A673 (cell line): Measurements from ENCODE around the gene GPR39.

Source experiments
- EZH2 ChIP-seq: fragments of 200-600 bp; sonication (generic); IDR thresholded peaks from 2 replicates; pipeline ENCODE4 v1.6.1; 2017; ENCODE audit warnings: borderline replicate concordance, low read depth, mild to moderate bottlenecking, mixed read lengths, antibody characterized with exemption, low read length; ENCODE audit not compliant: poor library complexity, severe bottlenecking
- TF ChIP-seq, protein P1 (sequence below): fragments of 300-800, 200-600 bp; sonication (generic); conservative IDR thresholded peaks from 2 replicates; pipeline ENCODE4 v1.5.1; 2017; ENCODE audit warnings: low read depth, mild to moderate bottlenecking, antibody characterized with exemption, low read length, moderate library complexity, mixed read lengths

DNA sequence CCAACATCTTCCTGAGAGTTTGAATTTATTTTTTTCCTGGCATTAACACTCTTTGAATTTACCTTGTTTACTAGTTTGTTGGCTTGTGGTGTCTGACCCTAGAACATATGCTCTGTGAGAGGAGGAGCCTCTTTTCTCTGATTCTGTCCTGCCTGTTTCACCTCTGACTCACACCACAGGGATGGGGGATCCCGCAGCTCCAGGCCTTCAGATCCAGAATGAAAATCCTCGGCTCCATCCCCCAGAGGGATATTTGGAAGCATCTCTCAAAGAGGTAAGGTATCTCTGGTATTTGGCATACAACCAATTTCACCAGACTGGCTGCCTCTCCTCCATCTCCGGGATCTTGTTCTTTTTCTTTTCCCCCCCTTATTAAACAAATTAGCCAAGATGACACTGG is 104.7 kb downstream of the GPR39 start:
- no peak for TF ChIP-seq EZH2
- TF ChIP-seq, protein P1, sequence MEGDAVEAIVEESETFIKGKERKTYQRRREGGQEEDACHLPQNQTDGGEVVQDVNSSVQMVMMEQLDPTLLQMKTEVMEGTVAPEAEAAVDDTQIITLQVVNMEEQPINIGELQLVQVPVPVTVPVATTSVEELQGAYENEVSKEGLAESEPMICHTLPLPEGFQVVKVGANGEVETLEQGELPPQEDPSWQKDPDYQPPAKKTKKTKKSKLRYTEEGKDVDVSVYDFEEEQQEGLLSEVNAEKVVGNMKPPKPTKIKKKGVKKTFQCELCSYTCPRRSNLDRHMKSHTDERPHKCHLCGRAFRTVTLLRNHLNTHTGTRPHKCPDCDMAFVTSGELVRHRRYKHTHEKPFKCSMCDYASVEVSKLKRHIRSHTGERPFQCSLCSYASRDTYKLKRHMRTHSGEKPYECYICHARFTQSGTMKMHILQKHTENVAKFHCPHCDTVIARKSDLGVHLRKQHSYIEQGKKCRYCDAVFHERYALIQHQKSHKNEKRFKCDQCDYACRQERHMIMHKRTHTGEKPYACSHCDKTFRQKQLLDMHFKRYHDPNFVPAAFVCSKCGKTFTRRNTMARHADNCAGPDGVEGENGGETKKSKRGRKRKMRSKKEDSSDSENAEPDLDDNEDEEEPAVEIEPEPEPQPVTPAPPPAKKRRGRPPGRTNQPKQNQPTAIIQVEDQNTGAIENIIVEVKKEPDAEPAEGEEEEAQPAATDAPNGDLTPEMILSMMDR, result no peak
